ENCODE results near the gene CLRN2. TPM values are rescaled to one million over a fixed set of nuclear protein-coding genes. Genes with fewer than 3 reads are reported as not detected.

Gene CLRN2
- total and polyA plus RNA-seq, 10 of the 15 experiments (the other 5 are each of a cell fraction or from before 2014, with no cell fraction given) = not detected

GRCh38 chr4:17544831-17545234, 29.9 kb downstream of the CLRN2 start:
- no peaks in the 10 kb centered on the region for H4K20me1 ChIP-seq (ENCODE audit: control insufficient read depth, insufficient read depth)
- FAIRE-seq (no peak), DNase-seq (ENCODE audit: low read depth, low spot score) (no peak), ATAC-seq (no peak)
- no peaks in the 10 kb centered on the region for H3K4me1 ChIP-seq (ENCODE audit: control insufficient read depth, insufficient read depth, low read length)
- H3K79me2 ChIP-seq (ENCODE audit: control insufficient read depth, insufficient read depth, low read length) = no peaks in the 10 kb centered on the region
- H3K27ac ChIP-seq (ENCODE audit: control insufficient read depth, insufficient read depth) = no peak overlapping the region
- intact Hi-C loops (cut with micrococcal nuclease; ENCODE audit: unreplicated experiment) = no loop called here
- 43% methylated on average over 3 of the region's 3 CpGs for WGBS (ENCODE audit: insufficient coverage, insufficient replicate concordance, low lambda C conversion rate, missing lambda C conversion rate)
- H2AFZ ChIP-seq (ENCODE audit: control insufficient read depth, low read depth, low read length) = no peak overlapping the region
- ChIA-PET SMC1A (ENCODE audit: uncharacterized antibody, unreplicated experiment) (interaction anchor here (0.9 to 7.0 kb wide), 2 partner anchors 18 to 262 kb away, joined by 3 to 68 read pairs; partner anchors contain the start of genes DCAF16 and NCAPG), CTCF (interaction anchor here (0.6 to 1.7 kb wide), 5 partner anchors 9 to 491 kb away, joined by 3 to 5 read pairs (median 4); no protein-coding TSS in a partner anchor), RAD21 (ENCODE audit: unreplicated experiment) (interaction anchor here (0.7 to 0.8 kb wide), 2 partner anchors 90 to 263 kb away, joined by 3 read pairs; no protein-coding TSS in a partner anchor), POLR2A (interaction anchor here (0.6 to 0.9 kb wide), 2 partner anchors 10 to 32 kb away, joined by 3 read pairs; partner anchors contain the start of gene LAP3)
- in situ Hi-C loops (cut with MboI) = loop anchor here (5.0 kb wide), 3 partner anchors 92 to 1047 kb away; no protein-coding TSS in a partner anchor
- no peak overlapping the region for H3K9ac ChIP-seq (ENCODE audit: control insufficient read depth, insufficient read depth, low read length)
- H3K36me3 ChIP-seq (ENCODE audit: control insufficient read depth in 2 of 2, insufficient read depth in 2 of 2, low read length in 1 of 2) = no peaks in the 10 kb centered on the region
- no peak for TF ChIP-seq FOXM1 (IDR thresholded peaks at IDR 0.05; ENCODE audit: low read depth, low read length)
- no peak for TF ChIP-seq RB1 (IDR thresholded peaks at IDR 0.05; ENCODE audit: borderline replicate concordance)
- TF ChIP-seq RUNX3 (IDR thresholded peaks at IDR 0.05; ENCODE audit: low read length) = no peak
- TF ChIP-seq RBBP5 (conservative IDR thresholded peaks at IDR 0.05) = no peak
- H3K4me2 ChIP-seq (ENCODE audit: control insufficient read depth, insufficient read depth) = no peak overlapping the region
- no TSS peak for BruUV-seq (replicated peaks)
- H3K9me3 ChIP-seq (replicated peaks; ENCODE audit: control insufficient read depth, insufficient read depth, low read length) = no peaks in the 10 kb centered on the region
- no peaks in the 10 kb centered on the region for H3K27me3 ChIP-seq (replicated peaks in 1 of 2; ENCODE audit: control insufficient read depth in 2 of 2, insufficient read depth in 2 of 2, low read length in 1 of 2)
- no peak overlapping the region for H3K4me3 ChIP-seq

DNA sequence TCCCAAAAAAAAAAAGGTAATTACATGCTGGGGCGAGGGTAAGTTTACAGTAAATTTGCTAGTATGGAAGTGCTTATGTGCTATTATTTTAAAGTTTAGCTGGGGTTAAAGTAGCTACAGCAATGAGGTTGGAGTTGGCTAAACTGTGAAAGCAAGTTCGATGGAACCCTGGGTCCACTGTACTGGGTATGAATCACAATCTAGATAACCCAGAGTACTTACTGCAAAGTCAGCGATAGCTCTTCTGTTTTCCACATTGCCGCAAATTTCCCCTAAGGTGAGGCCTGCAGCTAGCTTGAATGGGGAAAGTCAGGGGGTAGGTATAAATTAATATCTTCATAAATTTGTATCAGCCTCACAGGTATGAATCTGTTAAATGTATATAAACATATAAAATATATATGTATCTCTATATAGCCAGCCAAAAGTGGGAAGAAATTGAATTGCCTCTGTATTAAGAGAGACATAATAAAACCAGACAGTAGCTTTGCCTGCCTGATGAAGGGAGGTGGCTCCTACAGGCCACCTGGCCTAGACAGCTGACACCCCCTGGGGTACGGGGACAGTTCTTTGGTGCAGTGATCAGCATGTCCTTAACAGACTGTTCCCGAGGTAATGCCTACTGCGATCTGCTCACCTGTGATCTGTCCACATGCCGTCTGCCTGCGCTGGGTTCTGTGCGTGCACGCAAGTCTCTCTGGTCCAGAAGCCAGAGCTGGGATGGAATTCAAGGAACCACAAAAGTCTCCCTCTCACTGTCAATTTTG, 30.6 kb downstream of the CLRN2 start:
- no peak for FAIRE-seq
- H2AFZ ChIP-seq (ENCODE audit: control insufficient read depth, low read depth, low read length) = no peak overlapping the region
- no peaks in the 10 kb centered on the region for H3K4me1 ChIP-seq (ENCODE audit: control insufficient read depth, insufficient read depth, low read length)
- no peaks in the 10 kb centered on the region for H3K36me3 ChIP-seq (ENCODE audit: control insufficient read depth in 2 of 2, insufficient read depth in 2 of 2, low read length in 1 of 2)
- H3K4me3 ChIP-seq = no peak overlapping the region
- H3K27ac ChIP-seq (ENCODE audit: control insufficient read depth, insufficient read depth) = no peak overlapping the region
- ChIA-PET CTCF (interaction anchor here (0.6 to 5.1 kb wide), 7 partner anchors 9 to 147 kb away, joined by 3 to 70 read pairs (median 4); no protein-coding TSS in a partner anchor), SMC1A (ENCODE audit: uncharacterized antibody, unreplicated experiment) (interaction anchor here (0.7 to 7.0 kb wide), 3 partner anchors 17 to 333 kb away, joined by 3 to 68 read pairs (median 3); partner anchors contain the start of genes DCAF16 and NCAPG), RAD21 (ENCODE audit: unreplicated experiment) (interaction anchor here (0.7 to 0.8 kb wide), 2 partner anchors 89 to 262 kb away, joined by 3 read pairs; no protein-coding TSS in a partner anchor), POLR2A (interaction anchor here (0.6 to 0.9 kb wide), 2 partner anchors 9 to 31 kb away, joined by 3 read pairs; partner anchors contain the start of gene LAP3)
- in situ Hi-C loops (cut with MboI) = loop anchor here (5.0 kb wide), 3 partner anchors 92 to 1047 kb away; no protein-coding TSS in a partner anchor
- no peak for DNase-seq (ENCODE audit: low read depth, low spot score)
- intact Hi-C loops (cut with micrococcal nuclease; ENCODE audit: unreplicated experiment) = no loop called here
- no peak for ATAC-seq
- no peaks in the 10 kb centered on the region for H3K79me2 ChIP-seq (ENCODE audit: control insufficient read depth, insufficient read depth, low read length)
- no peaks in the 10 kb centered on the region for H3K27me3 ChIP-seq (replicated peaks in 1 of 2; ENCODE audit: control insufficient read depth in 2 of 2, insufficient read depth in 2 of 2, low read length in 1 of 2)
- BruUV-seq (replicated peaks) = no TSS peak
- TF ChIP-seq, protein P1, sequence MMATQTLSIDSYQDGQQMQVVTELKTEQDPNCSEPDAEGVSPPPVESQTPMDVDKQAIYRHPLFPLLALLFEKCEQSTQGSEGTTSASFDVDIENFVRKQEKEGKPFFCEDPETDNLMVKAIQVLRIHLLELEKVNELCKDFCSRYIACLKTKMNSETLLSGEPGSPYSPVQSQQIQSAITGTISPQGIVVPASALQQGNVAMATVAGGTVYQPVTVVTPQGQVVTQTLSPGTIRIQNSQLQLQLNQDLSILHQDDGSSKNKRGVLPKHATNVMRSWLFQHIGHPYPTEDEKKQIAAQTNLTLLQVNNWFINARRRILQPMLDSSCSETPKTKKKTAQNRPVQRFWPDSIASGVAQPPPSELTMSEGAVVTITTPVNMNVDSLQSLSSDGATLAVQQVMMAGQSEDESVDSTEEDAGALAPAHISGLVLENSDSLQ (IDR thresholded peaks at IDR 0.05) = no peak
- no peak for TF ChIP-seq CBX5 (IDR thresholded peaks at IDR 0.05; ENCODE audit: low read depth)
- no peak overlapping the region for H3K4me2 ChIP-seq (ENCODE audit: control insufficient read depth, insufficient read depth)
- no peak overlapping the region for H3K9ac ChIP-seq (ENCODE audit: control insufficient read depth, insufficient read depth, low read length)
- WGBS (ENCODE audit: insufficient coverage, insufficient replicate concordance, low lambda C conversion rate, missing lambda C conversion rate) = 65% methylated on average over 11 of the region's 11 CpGs
- no peaks in the 10 kb centered on the region for H4K20me1 ChIP-seq (ENCODE audit: control insufficient read depth, insufficient read depth)
- no peaks in the 10 kb centered on the region for H3K9me3 ChIP-seq (replicated peaks; ENCODE audit: control insufficient read depth, insufficient read depth, low read length)

All from GM12878 (cell line).